Parathyroid adenoma (tissue), 2 donors: ENCODE data around the gene MCAM.

Experiments used
- H2AFZ ChIP-seq: fragments of 300-600 bp; sonication (generic); one replicate; pipeline ENCODE4 v1.7.0; 2017; ENCODE audit warnings: antibody characterized with exemption, mild to moderate bottlenecking
- H3K27ac ChIP-seq: fragments of 300-600 bp; sonication (generic); one replicate; pipeline ENCODE4 v1.7.0; 2017
- H3K27me3 ChIP-seq: fragments of 300-600 bp; sonication (generic); one replicate; pipeline ENCODE4 v1.7.0; 2017; ENCODE audit warnings: low read length; ENCODE audit not compliant: control insufficient read depth, insufficient read depth
- H3K36me3 ChIP-seq: fragments of 300-600 bp; sonication (generic); one replicate; pipeline ENCODE4 v1.7.0; 2017; ENCODE audit warnings: low read length; ENCODE audit not compliant: control insufficient read depth, insufficient read depth
- H3K4me1 ChIP-seq: fragments of 300-600 bp; sonication (generic); one replicate; pipeline ENCODE4 v1.7.0; 2017; ENCODE audit warnings: control low read depth
- H3K4me2 ChIP-seq: fragments of 300-600 bp; sonication (generic); one replicate; pipeline ENCODE4 v1.7.0; 2017; ENCODE audit warnings: low read length
- H3K4me3 ChIP-seq: fragments of 300-600 bp; sonication (generic); one replicate; pipeline ENCODE4 v1.7.0; 2017; ENCODE audit warnings: low read depth, low read length
- H3K79me2 ChIP-seq: fragments of 300-600 bp; sonication (generic); one replicate; pipeline ENCODE4 v1.7.0; 2017; ENCODE audit warnings: control low read depth
- H3K9ac ChIP-seq: fragments of 300-600 bp; sonication (generic); one replicate; pipeline ENCODE4 v1.7.0; 2017; ENCODE audit warnings: mild to moderate bottlenecking
- H3K9me3 ChIP-seq: fragments of 300-600 bp; sonication (generic); one replicate; pipeline ENCODE4 v1.7.0; 2017; ENCODE audit warnings: low read length; ENCODE audit not compliant: control insufficient read depth
- CTCF ChIP-seq: fragments of 300-600 bp; sonication (generic); IDR thresholded peaks from one replicate; pipeline ENCODE4 v1.7.0; 2017; ENCODE audit warnings: antibody characterized with exemption, mild to moderate bottlenecking
- donor health status: primary hyperparathyroidism.

MCAM gene

GRCh38 chr11:119351232-119351631 lies 34.3 kb upstream of the MCAM start:
- no peaks in the 10 kb centered on the region for H3K4me1 ChIP-seq
- H3K4me2 ChIP-seq = no peak overlapping the region
- no peaks in the 10 kb centered on the region for H3K9me3 ChIP-seq
- no peak overlapping the region for H2AFZ ChIP-seq
- H3K36me3 ChIP-seq = no peaks in the 10 kb centered on the region
- no peak overlapping the region for H3K27ac ChIP-seq
- no peak for TF ChIP-seq CTCF
- H3K79me2 ChIP-seq = no peaks in the 10 kb centered on the region
- no peak overlapping the region for H3K4me3 ChIP-seq
- H3K9ac ChIP-seq = no peak overlapping the region
- H3K27me3 ChIP-seq = no peaks in the 10 kb centered on the region

GRCh38 chr11:119350302-119350701 lies 33.4 kb upstream of the MCAM start:
- no peak overlapping the region for H3K4me3 ChIP-seq
- no peak overlapping the region for H3K27ac ChIP-seq
- no peaks in the 10 kb centered on the region for H3K4me1 ChIP-seq
- no peaks in the 10 kb centered on the region for H3K79me2 ChIP-seq
- H2AFZ ChIP-seq = no peak overlapping the region
- H3K9ac ChIP-seq = no peak overlapping the region
- no peaks in the 10 kb centered on the region for H3K9me3 ChIP-seq
- H3K27me3 ChIP-seq = no peaks in the 10 kb centered on the region
- no peak overlapping the region for H3K4me2 ChIP-seq
- TF ChIP-seq CTCF = no peak
- no peaks in the 10 kb centered on the region for H3K36me3 ChIP-seq

GRCh38 chr11:119347940-119348605 lies 31.1 kb upstream of the MCAM start:
- H3K27me3 ChIP-seq = no peaks in the 10 kb centered on the region
- no peak overlapping the region for H3K4me2 ChIP-seq
- no peaks in the 10 kb centered on the region for H3K36me3 ChIP-seq
- H3K9me3 ChIP-seq = no peaks in the 10 kb centered on the region
- H3K4me1 ChIP-seq = no peaks in the 10 kb centered on the region
- no peak overlapping the region for H3K27ac ChIP-seq
- no peak overlapping the region for H2AFZ ChIP-seq
- no peaks in the 10 kb centered on the region for H3K79me2 ChIP-seq
- no peak overlapping the region for H3K4me3 ChIP-seq
- H3K9ac ChIP-seq = no peak overlapping the region
- no peak for TF ChIP-seq CTCF

- Histone ChIP-seq H3K4me1 (no peaks in the 10 kb centered on the region), H3K27ac (no peak overlapping the region), H3K27me3 (no peaks in the 10 kb centered on the region), H3K4me3 (no peak overlapping the region), H3K4me2 (no peak overlapping the region), H3K36me3 (no peaks in the 10 kb centered on the region), H3K9me3 (no peaks in the 10 kb centered on the region), H3K9ac (no peak overlapping the region), H3K79me2 (no peaks in the 10 kb centered on the region), H2AFZ (no peak overlapping the region)
- TF ChIP-seq CTCF = no peak
Observed at GRCh38 chr11:119347242-119347641, 30.3 kb upstream of the MCAM start.

GRCh38 chr11:119346605-119347004 lies 29.7 kb upstream of the MCAM start, which contains the start of gene MFRP:
TSS of gene MFRP (minus strand) at chr11:119346705. CDS start at chr11:119346513, 192 bp downstream.
- Histone ChIP-seq H3K4me1 (no peaks in the 10 kb centered on the region), H3K4me2 (no peak within 1 kb of the TSS), H3K79me2 (no peaks in the 10 kb centered on the region), H3K27me3 (no peaks in the 10 kb centered on the region), H3K27ac (no peak within 1 kb of the TSS), H3K9ac (no peak within 1 kb of the TSS), H3K4me3 (no peak within 1 kb of the TSS), H3K9me3 (no peaks in the 10 kb centered on the region), H3K36me3 (no peaks in the 10 kb centered on the region), H2AFZ (no peak within 1 kb of the TSS)
- no peak for TF ChIP-seq CTCF
